Hepatocyte (in vitro differentiated cells): Measurements from ENCODE around the gene PTPRD.

Experiments
- CTCF ChIP-seq: fragments of 200-600 bp; sonication (generic); IDR thresholded peaks from 2 replicates; pipeline ENCODE4 v1.5.1; 2016; ENCODE audit warnings: antibody characterized with exemption, mild to moderate bottlenecking; ENCODE audit not compliant: poor library complexity
- EZH2 ChIP-seq: fragments of 200-600 bp; sonication (generic); IDR thresholded peaks from 2 replicates; pipeline ENCODE4 v1.6.1; 2016; ENCODE audit warnings: antibody characterized with exemption, mild to moderate bottlenecking, borderline replicate concordance

GRCh38 chr9:8474937-8475336 lies 2137.9 kb downstream of the PTPRD start:
- TF ChIP-seq EZH2 (no peak), CTCF (no peak)
